ENCODE measurements around the gene PODXL2. TPM values are rescaled to one million over a fixed set of nuclear protein-coding genes. Genes with fewer than 3 reads are reported as not detected.

The PODXL2 gene
- total and polyA plus RNA-seq, 12 donors = 11.9 to 52.4 (median 23.8) TPM

- TF ChIP-seq CTCF (IDR thresholded peaks at IDR 0.05) (no peak), POLR2A (IDR thresholded peaks at IDR 0.05) (no peak)
- DNase-seq = peak in 4 of 7 donors; percentile 4 to 46 (median 14)
- whole genome bisulfite sequencing, 4 donors = 89 to 93% (median 90%) methylated on average over 15 to 16 of the region's 16 CpGs
- Histone ChIP-seq H3K4me1 (replicated peaks in 1 of 2) (peaks cover 24 to 54% of the 10 kb centered on the region in 2 donors), H3K36me3 (replicated peaks in 1 of 2) (no peaks in the 10 kb centered on the region), H3K27ac (no peak overlapping the region), H3K4me3 (no peak overlapping the region), H3K9me3 (replicated peaks in 1 of 3) (no peaks in the 10 kb centered on the region), H3K27me3 (no peaks in the 10 kb centered on the region)
- intact Hi-C loops (cut with DNase I) = no loop called here
Measured at GRCh38 chr3:127706785-127707351, 77.9 kb downstream of the PODXL2 start.

- H3K9me3 ChIP-seq (replicated peaks in 1 of 3) = no peaks in the 10 kb centered on the region
- intact Hi-C loops (cut with DNase I) = no loop called here
- peaks cover 16 to 43% of the 10 kb centered on the region in 2 donors for H3K4me1 ChIP-seq (replicated peaks in 1 of 2)
- H3K36me3 ChIP-seq (replicated peaks in 1 of 2) = no peaks in the 10 kb centered on the region
- WGBS, 4 donors = 56 to 67% (median 64%) methylated on average over 13 of the region's 13 CpGs
- no peak overlapping the region for H3K4me3 ChIP-seq
- peak in 3 of 7 donors; percentile 13 to 49 (median 23) for DNase-seq
- no peaks in the 10 kb centered on the region for H3K27me3 ChIP-seq
- H3K27ac ChIP-seq = peak overlapping the region in 2 of 5 donors; percentile 38 to 56
- TF ChIP-seq POLR2A (IDR thresholded peaks at IDR 0.05) (no peak), CTCF (IDR thresholded peaks at IDR 0.05) (no peak)
Measured at GRCh38 chr3:127707851-127708411, 78.9 kb downstream of the PODXL2 start.

GRCh38 chr3:127708837-127709236 lies 79.9 kb downstream of the PODXL2 start:
- H3K27me3 ChIP-seq = no peaks in the 10 kb centered on the region
- no peak for DNase-seq

More at GRCh38 chr3:127708837-127709236, 79.9 kb downstream of the PODXL2 start:
- H3K4me3 ChIP-seq = no peak overlapping the region
- 62 to 98% (median 91%) methylated on average over 2 of the region's 2 CpGs for WGBS, 4 donors
- no peaks in the 10 kb centered on the region for H3K9me3 ChIP-seq (replicated peaks in 1 of 3)
- TF ChIP-seq POLR2A (IDR thresholded peaks at IDR 0.05) (no peak), CTCF (IDR thresholded peaks at IDR 0.05) (no peak)
- intact Hi-C loops (cut with DNase I) = no loop called here
- peak overlapping the region in 2 of 5 donors; percentile 56 to 58 for H3K27ac ChIP-seq
- peaks cover 12 to 38% of the 10 kb centered on the region in 2 donors for H3K4me1 ChIP-seq (replicated peaks in 1 of 2)
- no peaks in the 10 kb centered on the region for H3K36me3 ChIP-seq (replicated peaks in 1 of 2)

Data from adrenal gland (tissue), 12 donors.